ENCODE data around the gene SEPSECS. TPM values are rescaled to one million over a fixed set of nuclear protein-coding genes. Genes with fewer than 3 reads are reported as not detected.

The SEPSECS gene
- total and polyA plus RNA-seq, 2 of the 13 experiments (the other 11 are each of a cell fraction or from before 2014, with no cell fraction given) = 9.4 to 14.3 TPM

- TF ChIP-seq ATF5 (CRISPR knock-in tag; IDR thresholded peaks at IDR 0.05; ENCODE audit: low read depth) (no peak), ZNF563 (CRISPR knock-in tag; IDR thresholded peaks at IDR 0.05) (no peak), SIN3B (IDR thresholded peaks at IDR 0.05; ENCODE audit: low read length) (no peak), HMGXB4 (CRISPR knock-in tag; IDR thresholded peaks at IDR 0.05; ENCODE audit: borderline replicate concordance in 1 of 2, low read depth in 1 of 2) (no peak), ZSCAN25 (CRISPR knock-in tag; IDR thresholded peaks at IDR 0.05) (no peak), HMGA1 (CRISPR knock-in tag; conservative IDR thresholded peaks at IDR 0.05) (no peak), ZNF652 (CRISPR knock-in tag; IDR thresholded peaks at IDR 0.05; ENCODE audit: borderline replicate concordance, low read depth) (no peak), ZSCAN29 (CRISPR knock-in tag; conservative IDR thresholded peaks at IDR 0.05) (no peak), ZNF431 (CRISPR knock-in tag; IDR thresholded peaks at IDR 0.05; ENCODE audit: borderline replicate concordance, low read depth) (no peak), E2F1 (CRISPR knock-in tag; IDR thresholded peaks at IDR 0.05) (no peak), GZF1 (CRISPR knock-in tag; IDR thresholded peaks at IDR 0.05) (no peak), ZUFSP (CRISPR knock-in tag; IDR thresholded peaks at IDR 0.05; ENCODE audit: borderline replicate concordance) (no peak), BCLAF1 (IDR thresholded peaks at IDR 0.05) (no peak), ZNF362 (CRISPR knock-in tag; IDR thresholded peaks at IDR 0.05; ENCODE audit: borderline replicate concordance) (no peak), CREB3 (CRISPR knock-in tag; IDR thresholded peaks at IDR 0.05) (no peak), ZNF367 (CRISPR knock-in tag; IDR thresholded peaks at IDR 0.05; ENCODE audit: borderline replicate concordance) (no peak), ZNF639 (CRISPR knock-in tag; conservative IDR thresholded peaks at IDR 0.05) (no peak)
These were observed 18.6 kb upstream of the SEPSECS start (continued) for GRCh38 chr4:25178838-25179261.
